ENCODE results near the gene JCHAIN. TPM values are rescaled to one million over a fixed set of nuclear protein-coding genes. Genes with fewer than 3 reads are reported as not detected.

The JCHAIN gene
- total and polyA plus RNA-seq, 2 of the 8 experiments (the other 6 are each of a cell fraction or from before 2014, with no cell fraction given) = not detected

- TF ChIP-seq CHD7 (IDR thresholded peaks at IDR 0.05; ENCODE audit: insufficient replicate concordance, low read length) (no peak), ATF2 (IDR thresholded peaks at IDR 0.05; ENCODE audit: low read length) (no peak), TCF12 (IDR thresholded peaks at IDR 0.05; ENCODE audit: low read depth, low read length) (no peak), CTCF (IDR thresholded peaks at IDR 0.05; ENCODE audit: control extremely low read depth in 1 of 3, insufficient read depth in 1 of 3, low read depth in 1 of 3, low read length in 3 of 3) (no peak)
Observed at GRCh38 chr4:70624226-70624793, 42.0 kb downstream of the JCHAIN start (continued).

All from H1 (cell line).